Neutrophil (primary cell): ENCODE measurements around the gene EDC4.

Experiments
- H3K27ac ChIP-seq: fragments of 200-600 bp; sonication (generic); 2 replicates; pipeline ENCODE4 v1.5.1; 2016; ENCODE audit warnings: mild to moderate bottlenecking, moderate library complexity
- H3K27me3 ChIP-seq: fragments of 200-600 bp; sonication (generic); 2 replicates; pipeline ENCODE4 v1.6.0; 2016; ENCODE audit warnings: mild to moderate bottlenecking
- H3K36me3 ChIP-seq: fragments of 200-600 bp; sonication (generic); 2 replicates; pipeline ENCODE4 v1.5.1; 2017
- H3K4me1 ChIP-seq, 2 experiments: fragments of 200-600 bp in 1 of 2; sonication (generic) in 1 of 2; 1 replicate in 1 of 2; 2 replicates in 1 of 2; pipeline versions ENCODE4 v1.5.1 to v1.6.1; 2013 to 2016; ENCODE audit warnings: low read depth in 1 of 2, low read length in 1 of 2, mild to moderate bottlenecking in 1 of 2, moderate library complexity in 1 of 2; ENCODE audit not compliant: control insufficient read depth in 1 of 2, insufficient read depth in 1 of 2
- H3K4me3 ChIP-seq, 2 experiments: fragments of 200-600 bp in 1 of 2; sonication (generic) in 1 of 2; 1 replicate in 1 of 2; 2 replicates in 1 of 2; pipeline ENCODE4 v1.5.1; 2013 to 2016; ENCODE audit warnings: low read depth in 1 of 2, low read length in 1 of 2, mild to moderate bottlenecking in 1 of 2, moderate library complexity in 1 of 2
- H3K9me3 ChIP-seq: fragments of 200-600 bp; sonication (generic); 2 replicates; pipeline ENCODE4 v1.5.1; 2016
- TF ChIP-seq, protein P1 (sequence below): fragments of 200-600 bp; sonication (generic); IDR thresholded peaks from 2 replicates; pipeline ENCODE4 v1.5.1; 2016; ENCODE audit warnings: antibody characterized with exemption

The EDC4 gene, protein sequence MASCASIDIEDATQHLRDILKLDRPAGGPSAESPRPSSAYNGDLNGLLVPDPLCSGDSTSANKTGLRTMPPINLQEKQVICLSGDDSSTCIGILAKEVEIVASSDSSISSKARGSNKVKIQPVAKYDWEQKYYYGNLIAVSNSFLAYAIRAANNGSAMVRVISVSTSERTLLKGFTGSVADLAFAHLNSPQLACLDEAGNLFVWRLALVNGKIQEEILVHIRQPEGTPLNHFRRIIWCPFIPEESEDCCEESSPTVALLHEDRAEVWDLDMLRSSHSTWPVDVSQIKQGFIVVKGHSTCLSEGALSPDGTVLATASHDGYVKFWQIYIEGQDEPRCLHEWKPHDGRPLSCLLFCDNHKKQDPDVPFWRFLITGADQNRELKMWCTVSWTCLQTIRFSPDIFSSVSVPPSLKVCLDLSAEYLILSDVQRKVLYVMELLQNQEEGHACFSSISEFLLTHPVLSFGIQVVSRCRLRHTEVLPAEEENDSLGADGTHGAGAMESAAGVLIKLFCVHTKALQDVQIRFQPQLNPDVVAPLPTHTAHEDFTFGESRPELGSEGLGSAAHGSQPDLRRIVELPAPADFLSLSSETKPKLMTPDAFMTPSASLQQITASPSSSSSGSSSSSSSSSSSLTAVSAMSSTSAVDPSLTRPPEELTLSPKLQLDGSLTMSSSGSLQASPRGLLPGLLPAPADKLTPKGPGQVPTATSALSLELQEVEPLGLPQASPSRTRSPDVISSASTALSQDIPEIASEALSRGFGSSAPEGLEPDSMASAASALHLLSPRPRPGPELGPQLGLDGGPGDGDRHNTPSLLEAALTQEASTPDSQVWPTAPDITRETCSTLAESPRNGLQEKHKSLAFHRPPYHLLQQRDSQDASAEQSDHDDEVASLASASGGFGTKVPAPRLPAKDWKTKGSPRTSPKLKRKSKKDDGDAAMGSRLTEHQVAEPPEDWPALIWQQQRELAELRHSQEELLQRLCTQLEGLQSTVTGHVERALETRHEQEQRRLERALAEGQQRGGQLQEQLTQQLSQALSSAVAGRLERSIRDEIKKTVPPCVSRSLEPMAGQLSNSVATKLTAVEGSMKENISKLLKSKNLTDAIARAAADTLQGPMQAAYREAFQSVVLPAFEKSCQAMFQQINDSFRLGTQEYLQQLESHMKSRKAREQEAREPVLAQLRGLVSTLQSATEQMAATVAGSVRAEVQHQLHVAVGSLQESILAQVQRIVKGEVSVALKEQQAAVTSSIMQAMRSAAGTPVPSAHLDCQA (N-terminal part only)

DNA sequence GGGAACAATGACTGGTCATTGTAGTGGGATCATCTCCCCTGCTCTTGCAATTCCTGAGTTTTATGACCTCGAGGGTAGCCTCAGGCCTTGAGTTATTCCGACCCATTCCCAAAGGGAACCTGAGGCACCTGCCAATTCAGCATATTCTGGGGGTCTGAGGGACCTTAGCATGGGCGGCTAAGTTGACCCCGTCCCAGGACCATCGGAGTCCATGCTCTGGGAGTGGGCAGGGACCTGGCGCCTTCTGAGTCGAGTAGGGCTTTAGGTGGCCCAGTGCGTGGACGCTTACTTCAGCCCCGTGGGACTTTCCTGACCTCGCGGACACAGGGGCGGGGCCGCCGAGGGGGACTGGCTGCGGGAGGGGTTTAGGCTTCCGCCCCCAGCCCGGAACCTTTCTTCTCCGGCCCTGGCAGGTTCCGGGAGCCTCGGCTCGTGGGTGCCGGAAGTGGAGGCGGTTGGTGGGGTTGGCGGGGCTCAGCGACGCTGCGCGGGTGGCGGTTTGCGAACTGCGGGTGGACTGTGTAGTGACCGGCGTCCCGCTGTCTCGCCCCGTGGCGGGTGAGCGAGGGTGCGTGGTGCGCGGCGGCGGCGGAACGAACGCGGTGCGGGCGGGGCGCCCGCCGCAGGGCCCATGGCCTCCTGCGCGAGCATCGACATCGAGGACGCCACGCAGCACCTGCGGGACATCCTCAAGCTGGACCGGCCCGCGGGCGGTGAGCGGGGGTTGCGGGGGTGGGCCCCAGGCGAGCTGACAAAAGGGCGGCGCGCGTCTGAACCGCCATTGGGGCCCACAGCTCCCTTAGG, at the start of gene EDC4:
Gene EDC4, plus strand, starts transcription at position 422 of the 804 bp plus-strand sequence. Its CDS starts 210 bp downstream, at position 632.
- H3K9me3 ChIP-seq: no peaks in the 10 kb centered on the region
- peaks cover 23 to 27% of the 10 kb centered on the region in 2 experiments for H3K4me1 ChIP-seq
- peak within 1 kb of the TSS; percentile 84 to 90 for H3K4me3 ChIP-seq
- peak within 1 kb of the TSS; percentile 85 for H3K27ac ChIP-seq
- H3K36me3 ChIP-seq: peaks cover 28% of the 10 kb centered on the region
- H3K27me3 ChIP-seq: no peaks in the 10 kb centered on the region
- TF ChIP-seq, protein P1, sequence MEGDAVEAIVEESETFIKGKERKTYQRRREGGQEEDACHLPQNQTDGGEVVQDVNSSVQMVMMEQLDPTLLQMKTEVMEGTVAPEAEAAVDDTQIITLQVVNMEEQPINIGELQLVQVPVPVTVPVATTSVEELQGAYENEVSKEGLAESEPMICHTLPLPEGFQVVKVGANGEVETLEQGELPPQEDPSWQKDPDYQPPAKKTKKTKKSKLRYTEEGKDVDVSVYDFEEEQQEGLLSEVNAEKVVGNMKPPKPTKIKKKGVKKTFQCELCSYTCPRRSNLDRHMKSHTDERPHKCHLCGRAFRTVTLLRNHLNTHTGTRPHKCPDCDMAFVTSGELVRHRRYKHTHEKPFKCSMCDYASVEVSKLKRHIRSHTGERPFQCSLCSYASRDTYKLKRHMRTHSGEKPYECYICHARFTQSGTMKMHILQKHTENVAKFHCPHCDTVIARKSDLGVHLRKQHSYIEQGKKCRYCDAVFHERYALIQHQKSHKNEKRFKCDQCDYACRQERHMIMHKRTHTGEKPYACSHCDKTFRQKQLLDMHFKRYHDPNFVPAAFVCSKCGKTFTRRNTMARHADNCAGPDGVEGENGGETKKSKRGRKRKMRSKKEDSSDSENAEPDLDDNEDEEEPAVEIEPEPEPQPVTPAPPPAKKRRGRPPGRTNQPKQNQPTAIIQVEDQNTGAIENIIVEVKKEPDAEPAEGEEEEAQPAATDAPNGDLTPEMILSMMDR: peak; percentile 49

DNA sequence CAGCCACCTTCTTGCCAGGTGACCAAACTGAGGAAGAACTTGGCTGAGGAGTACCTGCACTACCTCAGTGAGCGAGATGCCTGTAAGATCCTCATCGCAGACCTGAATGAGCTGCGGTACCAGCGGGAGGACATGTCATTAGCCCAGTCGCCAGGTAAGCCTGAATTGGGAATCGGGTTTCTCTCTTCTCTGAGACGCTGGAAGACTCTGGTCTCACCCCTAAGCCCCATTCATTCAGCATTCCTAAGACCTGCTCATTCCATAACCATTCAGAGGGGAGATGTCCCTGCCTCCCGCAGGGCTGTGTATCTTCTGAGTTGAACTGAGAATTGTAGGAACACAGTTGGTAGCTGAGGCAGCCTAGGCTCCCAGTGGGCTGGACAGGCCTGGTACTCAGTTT, 47.7 kb upstream of the EDC4 start:
- Histone ChIP-seq H3K36me3 (peaks cover 41% of the 10 kb centered on the region), H3K27ac (no peak overlapping the region), H3K4me3 (no peak overlapping the region), H3K4me1 (no peaks in the 10 kb centered on the region), H3K9me3 (no peaks in the 10 kb centered on the region), H3K27me3 (no peaks in the 10 kb centered on the region)
- TF ChIP-seq, protein P1: no peak

DNA sequence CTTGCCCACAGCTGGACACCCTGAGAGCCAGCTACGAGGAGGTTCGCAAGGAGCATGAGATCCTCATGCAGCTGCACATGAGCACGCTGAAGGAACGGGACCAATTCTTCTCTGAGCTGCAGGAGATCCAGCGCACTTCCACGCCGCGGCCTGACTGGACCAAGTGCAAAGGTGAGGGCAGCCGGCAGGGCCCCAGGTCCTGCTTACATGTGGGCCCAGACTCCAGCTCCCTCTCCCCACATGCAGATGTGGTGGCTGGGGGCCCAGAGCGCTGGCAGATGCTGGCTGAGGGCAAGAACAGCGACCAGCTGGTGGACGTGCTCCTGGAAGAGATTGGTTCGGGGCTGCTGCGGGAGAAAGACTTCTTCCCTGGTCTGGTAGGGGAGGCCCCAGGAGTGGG, 46.9 kb upstream of the EDC4 start:
- H3K27me3 ChIP-seq: no peaks in the 10 kb centered on the region
- no peaks in the 10 kb centered on the region for H3K4me1 ChIP-seq
- peaks cover 49% of the 10 kb centered on the region for H3K36me3 ChIP-seq
- H3K9me3 ChIP-seq: no peaks in the 10 kb centered on the region
- H3K27ac ChIP-seq: no peak overlapping the region
- H3K4me3 ChIP-seq: no peak overlapping the region
- TF ChIP-seq, protein P1: no peak

DNA sequence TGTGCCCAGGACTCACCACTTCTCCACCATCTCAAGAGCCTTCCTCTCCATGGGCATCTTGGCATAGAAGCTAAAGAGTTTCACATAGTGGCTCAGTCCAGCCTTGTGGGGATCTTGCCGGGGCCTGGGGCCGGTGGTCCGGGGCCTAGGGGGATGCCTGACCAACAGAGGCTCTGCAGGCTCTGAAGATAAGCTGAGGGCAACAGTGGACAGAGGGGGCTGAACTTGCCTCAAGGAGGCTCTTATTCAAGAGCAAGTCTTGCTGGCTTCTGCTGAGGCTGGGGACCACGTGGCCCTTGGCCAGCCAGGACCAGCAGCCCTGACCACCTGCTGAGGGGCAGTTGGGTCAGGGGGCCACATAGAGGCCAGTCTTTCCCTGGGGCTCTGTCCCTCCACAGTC, 44.2 kb upstream of the EDC4 start:
- no peak overlapping the region for H3K27ac ChIP-seq
- TF ChIP-seq, protein P1: no peak
- peaks cover 9 to 12% of the 10 kb centered on the region in 2 experiments for H3K4me1 ChIP-seq
- no peak overlapping the region for H3K4me3 ChIP-seq
- H3K9me3 ChIP-seq: no peaks in the 10 kb centered on the region
- no peaks in the 10 kb centered on the region for H3K27me3 ChIP-seq
- H3K36me3 ChIP-seq: peaks cover 59% of the 10 kb centered on the region
